ENCODE measurements around the gene TPM3.
A peak's percentile ranks its signal among the peaks of the same experiment; 100 is the strongest.
"Not testable (repeated sequence)": the region's sequence is repeated elsewhere in the genome, so short reads cannot be mapped to it uniquely, and the experiment has no call there.

Gene TPM3

GRCh38 chr1:154208677-154209388, 16.9 kb upstream of the TPM3 start:
- no peak for DNase-seq
- intact Hi-C loops (cut with DNase I): loop anchor here (10.0 kb wide), 1 partner anchor 56 kb away; no protein-coding TSS in a partner anchor

GRCh38 chr1:154207262-154207661, 15.4 kb upstream of the TPM3 start:
- intact Hi-C loops (cut with DNase I): loop anchor here (10.0 kb wide), 1 partner anchor 58 kb away; no protein-coding TSS in a partner anchor

GRCh38 chr1:154206196-154206595, 14.3 kb upstream of the TPM3 start, which contains the start of gene CFAP141:
Gene CFAP141 (minus strand): TSS chr1:154206333. CDS start chr1:154206307, 26 bp downstream.
- intact Hi-C loops (cut with DNase I): loop anchor here (10.0 kb wide), 1 partner anchor 59 kb away; no protein-coding TSS in a partner anchor
- peak in 4 of 42 donors; percentile 7 to 40 (median 24) for DNase-seq

More at GRCh38 chr1:154207262-154207661, 15.4 kb upstream of the TPM3 start:
- DNase-seq: no peak

- intact Hi-C loops (cut with DNase I): loop anchor here (10.0 kb wide), 1 partner anchor 59 kb away; no protein-coding TSS in a partner anchor
- not testable (repeated sequence) for DNase-seq
Measured at GRCh38 chr1:154205778-154206177, 13.9 kb upstream of the TPM3 start.

GRCh38 chr1:154199563-154199879, 7.6 kb upstream of the TPM3 start:
- no peak for DNase-seq
- intact Hi-C loops (cut with DNase I): no loop called here

GRCh38 chr1:154198756-154199562, 7.1 kb upstream of the TPM3 start:
- intact Hi-C loops (cut with DNase I): no loop called here
- peak in 13 of 42 donors; percentile 9 to 77 (median 31) for DNase-seq

GRCh38 chr1:154193821-154194220, 1.9 kb upstream of the TPM3 start:
- intact Hi-C loops (cut with DNase I): no loop called here
- no peak for DNase-seq

- intact Hi-C loops (cut with DNase I): no loop called here
- DNase-seq: no peak
Measured at GRCh38 chr1:154192476-154192875, 576 bp upstream of the TPM3 start.

- DNase-seq: no peak
- intact Hi-C loops (cut with DNase I): no loop called here
Measured at GRCh38 chr1:154190550-154190949, 1.4 kb downstream of the TPM3 start.

- intact Hi-C loops (cut with DNase I): no loop called here
- no peak for DNase-seq
Measured at GRCh38 chr1:154186852-154187501, 4.9 kb downstream of the TPM3 start.

GRCh38 chr1:154186177-154186576, 5.7 kb downstream of the TPM3 start:
- DNase-seq: peak in 40 of 42 donors; percentile 20 to 79 (median 56)
- intact Hi-C loops (cut with DNase I): no loop called here

- peak; percentile 93 to 98 (median 96) for DNase-seq
- intact Hi-C loops (cut with DNase I): loop anchor here (5.0 kb wide), 1 partner anchor 39 kb away; the partner anchor contains the start of gene UBAP2L
Measured at GRCh38 chr1:154183046-154183915, 8.6 kb downstream of the TPM3 start.

- intact Hi-C loops (cut with DNase I): loop anchor here (5.0 kb wide), 1 partner anchor 40 kb away; the partner anchor contains the start of gene UBAP2L
- peak; percentile 37 to 82 (median 63) for DNase-seq
Measured at GRCh38 chr1:154182344-154183045, 9.4 kb downstream of the TPM3 start.

GRCh38 chr1:154181944-154182343, 10.0 kb downstream of the TPM3 start:
- intact Hi-C loops (cut with DNase I): loop anchor here (5.0 kb wide), 1 partner anchor 40 kb away; the partner anchor contains the start of gene UBAP2L

GRCh38 chr1:154179946-154180687, 11.8 kb downstream of the TPM3 start:
- intact Hi-C loops (cut with DNase I): loop anchor here (5.0 kb wide), 1 partner anchor 42 kb away; the partner anchor contains the start of gene UBAP2L
- no peak for DNase-seq

More at GRCh38 chr1:154181944-154182343, 10.0 kb downstream of the TPM3 start:
- peak in 1 of 42 donors; percentile 30 for DNase-seq

- no peak for DNase-seq
- intact Hi-C loops (cut with DNase I): no loop called here
Measured at GRCh38 chr1:154178911-154179811, 12.7 kb downstream of the TPM3 start.
